ENCODE data around the gene CDH13.
A peak's percentile ranks its signal among the peaks of the same experiment; 100 is the strongest.

Gene CDH13

DNA sequence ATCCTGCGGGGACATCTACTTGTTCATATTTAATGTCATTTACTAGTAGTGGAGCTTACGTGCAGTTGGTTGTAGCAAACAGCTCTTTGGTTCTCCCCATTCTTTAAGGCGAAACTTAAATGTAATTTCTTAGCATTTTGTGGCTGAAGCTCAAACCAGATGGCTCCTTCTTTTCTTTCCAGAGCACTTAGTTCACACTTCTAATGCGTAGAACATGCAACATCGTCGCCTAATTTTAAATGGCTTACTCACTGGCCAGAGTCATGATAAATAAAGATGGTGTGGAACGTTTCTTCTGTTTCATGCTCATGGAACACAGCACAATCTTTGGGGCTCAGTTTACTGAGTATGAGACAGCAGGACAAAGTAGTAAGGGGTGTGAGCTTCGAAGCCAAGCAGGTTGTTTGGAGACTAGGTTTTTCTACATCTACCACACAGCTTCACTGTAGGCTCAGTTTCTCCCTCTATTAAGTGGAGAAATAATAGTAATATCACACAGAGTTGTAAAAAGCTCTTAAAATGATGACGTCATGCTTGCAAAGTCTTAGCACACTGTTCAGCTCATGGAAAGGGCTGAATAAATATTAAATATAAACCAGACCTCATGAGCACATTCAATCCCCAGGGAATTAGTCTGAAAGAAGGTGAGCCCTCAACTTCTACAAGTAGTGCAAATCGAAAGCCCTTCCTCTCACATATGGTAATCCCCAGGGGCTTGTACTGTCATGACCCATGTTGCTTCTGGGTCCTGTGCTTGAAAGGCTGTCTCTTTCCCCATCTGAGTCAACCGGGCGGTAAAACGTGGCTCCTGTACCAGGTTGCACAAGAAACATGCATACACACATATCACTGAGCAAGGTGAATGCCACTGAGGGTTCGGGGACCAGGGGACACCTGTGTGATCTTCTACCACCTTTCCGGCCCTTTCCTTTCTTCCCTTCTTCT lies 384.3 kb downstream of the CDH13 start:
- no peak for DNase-seq

DNA sequence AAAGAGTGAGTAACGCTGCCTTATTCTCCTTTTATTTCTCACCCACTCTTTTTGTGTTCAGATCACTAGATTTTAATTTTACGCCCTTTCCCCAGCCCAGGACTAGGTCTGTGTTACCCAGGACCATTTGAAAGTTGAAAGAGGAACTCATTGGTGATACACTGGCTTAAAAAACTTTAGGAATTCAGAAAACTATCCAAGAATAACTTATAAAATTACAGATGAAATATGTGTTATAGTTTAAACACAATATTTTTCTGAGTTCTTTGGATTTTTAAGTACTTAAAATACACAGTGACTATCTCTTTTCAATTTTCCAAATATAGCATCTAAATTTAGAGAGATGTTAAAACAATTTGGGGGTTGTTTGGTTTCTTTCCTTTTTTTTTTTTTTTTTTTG lies 385.2 kb downstream of the CDH13 start:
- DNase-seq = no peak

DNA sequence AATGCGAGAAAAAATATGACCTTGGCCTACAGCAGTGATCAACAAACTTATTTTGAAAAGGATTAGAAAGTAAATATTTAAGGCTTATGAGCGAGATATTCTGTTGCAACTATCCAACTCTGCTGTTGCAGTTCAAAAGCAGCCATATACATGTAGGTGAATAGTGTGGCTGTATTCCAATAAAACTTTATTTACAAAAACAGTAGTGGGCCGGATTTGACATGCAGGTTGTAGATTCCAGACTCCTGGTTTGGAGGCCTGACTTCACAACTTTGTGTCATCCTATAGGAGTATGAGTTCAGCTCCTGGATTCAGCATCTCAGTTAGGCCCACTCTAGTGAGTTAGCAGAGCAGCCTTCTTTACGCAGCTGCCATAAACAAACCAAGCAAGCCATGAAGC lies 386.3 kb downstream of the CDH13 start:
- DNase-seq = no peak

- no peak for DNase-seq
These were observed 393.2 kb downstream of the CDH13 start for GRCh38 chr16:83019963-83020362.

GRCh38 chr16:83021045-83021444 lies 394.3 kb downstream of the CDH13 start:
- no peak for DNase-seq

- no peak for DNase-seq
These were observed 395.0 kb downstream of the CDH13 start for GRCh38 chr16:83021746-83022145.

- no peak for DNase-seq
These were observed 396.2 kb downstream of the CDH13 start for GRCh38 chr16:83023011-83023410.

GRCh38 chr16:83023640-83024039 lies 396.9 kb downstream of the CDH13 start:
- no peak for DNase-seq

DNA sequence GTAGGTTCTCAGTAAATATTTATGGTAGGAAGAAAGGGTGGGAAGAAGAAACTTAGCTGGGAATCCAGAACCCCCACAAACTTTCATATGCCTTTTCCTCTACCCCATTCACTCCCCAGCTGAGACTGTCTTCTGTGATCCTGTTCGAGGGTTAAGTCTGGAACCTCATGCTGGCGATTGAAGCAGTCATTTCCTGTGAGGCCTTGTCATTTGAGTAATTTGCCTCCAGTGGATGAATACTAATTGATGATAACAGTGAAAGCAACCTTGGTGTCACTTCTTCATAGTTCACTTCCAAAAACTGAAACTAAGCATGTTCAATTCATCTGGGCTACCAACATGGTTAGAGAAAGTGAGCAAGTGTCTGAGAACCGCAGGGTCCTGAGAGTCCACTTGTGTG lies 401.2 kb downstream of the CDH13 start:
- DNase-seq = no peak

GRCh38 chr16:83029467-83029866 lies 402.7 kb downstream of the CDH13 start:
- DNase-seq = no peak

- DNase-seq = no peak
These were observed 404.8 kb downstream of the CDH13 start for GRCh38 chr16:83031524-83031923.

DNA sequence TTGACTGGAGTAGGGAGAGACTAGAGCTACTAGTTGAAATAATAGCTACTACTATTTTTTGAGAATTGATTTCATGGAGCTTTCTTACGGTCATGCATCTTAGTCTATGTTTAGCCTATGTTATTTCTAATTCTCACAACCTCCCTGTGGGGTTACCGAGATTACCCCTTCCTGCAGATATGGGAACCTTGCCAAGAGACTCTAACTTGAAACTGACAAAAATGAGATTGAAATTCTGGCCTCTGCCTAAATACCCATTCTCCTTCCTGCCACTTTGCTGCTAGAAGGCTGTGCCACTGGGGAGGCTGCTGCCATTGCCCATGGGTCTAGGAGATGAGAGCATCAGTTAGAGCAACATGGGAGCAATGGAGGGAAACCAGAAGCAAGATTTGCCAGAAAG lies 410.3 kb downstream of the CDH13 start:
- DNase-seq = no peak

- no peak for DNase-seq
These were observed 411.1 kb downstream of the CDH13 start for GRCh38 chr16:83037884-83038283.

DNA sequence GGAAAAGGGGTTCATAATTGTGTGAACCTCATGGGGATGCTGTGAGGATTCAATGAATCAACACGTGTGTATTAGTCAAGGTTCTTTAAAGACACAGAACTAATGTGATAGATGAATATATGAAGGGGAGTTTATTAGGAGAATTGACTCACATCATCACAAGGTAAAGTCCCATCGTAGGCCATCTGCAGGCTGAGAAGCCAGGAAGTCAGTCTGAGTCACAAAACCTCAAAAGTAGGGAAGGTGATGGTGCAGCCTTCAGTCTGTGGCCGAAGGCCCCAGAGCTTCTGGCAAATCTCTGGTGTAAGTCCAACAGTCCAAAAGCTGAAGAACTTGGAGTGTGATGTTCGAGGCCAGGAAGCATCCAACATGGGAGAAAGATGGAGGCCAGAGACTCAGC lies 413.4 kb downstream of the CDH13 start:
- DNase-seq = peak; percentile 8

DNA sequence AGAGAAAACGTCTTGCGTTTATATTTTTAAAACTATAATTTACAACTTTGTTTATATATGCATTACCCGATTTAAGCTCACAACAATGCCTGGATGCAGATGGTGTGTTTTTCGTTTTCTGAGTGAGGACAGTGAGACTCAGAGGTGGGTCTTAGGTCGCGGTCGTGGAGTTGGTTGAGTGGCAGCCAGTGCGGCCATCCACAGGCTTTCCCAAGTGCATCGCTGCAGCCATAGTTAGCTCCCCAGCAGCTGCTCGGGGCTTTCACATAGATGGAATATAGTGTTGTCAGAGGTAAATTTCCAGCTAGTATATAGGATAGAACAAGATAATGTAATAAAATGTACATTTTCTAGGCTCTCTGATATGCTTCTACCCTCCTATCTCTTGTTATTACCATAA lies 417.8 kb downstream of the CDH13 start:
- no peak for DNase-seq

GRCh38 chr16:83045790-83046189 lies 419.0 kb downstream of the CDH13 start:
- no peak for DNase-seq

DNA sequence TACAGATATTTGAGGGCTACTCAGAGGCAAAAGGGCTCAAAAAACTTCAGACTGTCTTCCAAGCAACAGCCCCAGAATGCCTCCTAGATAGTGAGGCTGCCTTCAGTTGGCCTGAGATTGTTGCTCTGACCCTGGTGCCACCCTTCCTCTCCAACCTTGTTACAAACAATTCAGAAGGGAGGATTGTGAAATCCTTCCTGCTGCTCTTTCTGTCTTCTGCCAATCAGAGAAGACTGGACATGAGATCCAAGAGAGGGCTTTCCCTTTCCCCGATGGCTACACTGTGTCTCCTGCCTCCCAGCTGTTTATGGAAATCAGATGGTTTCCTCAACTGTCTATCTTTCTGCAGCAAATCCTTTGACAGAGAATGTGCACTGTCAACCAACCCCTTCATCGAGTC lies 419.9 kb downstream of the CDH13 start:
- DNase-seq = no peak

DNA sequence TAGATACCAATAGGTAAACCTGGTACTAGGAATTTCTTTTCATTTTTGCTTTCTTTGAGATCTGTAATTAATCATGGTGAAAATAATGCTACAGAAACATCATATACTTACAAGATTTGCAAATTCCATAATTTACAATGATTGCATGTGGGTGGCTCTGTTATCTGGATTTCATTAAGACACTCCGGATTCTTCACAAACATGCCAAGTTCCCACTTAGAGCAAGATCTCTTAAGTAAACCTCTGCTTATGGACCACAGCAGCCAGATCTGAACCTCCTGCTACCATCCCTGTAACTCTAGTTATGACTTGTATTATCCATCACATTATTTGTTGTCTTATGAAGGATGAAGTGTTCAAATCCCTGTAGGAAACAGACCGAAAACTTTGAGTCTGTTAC lies 424.7 kb downstream of the CDH13 start:
- DNase-seq = no peak

- no peak for DNase-seq
These were observed 427.5 kb downstream of the CDH13 start for GRCh38 chr16:83054283-83054682.

DNA sequence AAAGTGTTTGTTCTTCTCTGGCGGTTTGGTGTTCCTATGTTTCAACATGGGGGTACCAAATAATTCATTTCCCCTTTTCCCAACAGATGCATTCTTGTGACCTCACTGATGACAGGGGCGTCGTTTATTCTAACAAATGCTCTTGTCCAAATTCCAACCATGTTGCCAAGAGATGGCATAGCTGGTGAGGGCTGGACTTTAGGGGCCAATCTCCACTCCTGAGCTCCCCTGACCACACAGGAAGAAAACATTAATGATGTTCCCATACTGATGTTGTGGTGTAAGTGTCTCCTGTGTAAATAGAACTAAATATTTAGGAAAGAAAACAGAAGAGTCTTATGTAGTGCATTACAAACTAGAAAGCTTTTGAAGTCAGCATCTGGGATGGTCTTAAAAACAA lies 431.6 kb downstream of the CDH13 start:
- DNase-seq = no peak

DNA sequence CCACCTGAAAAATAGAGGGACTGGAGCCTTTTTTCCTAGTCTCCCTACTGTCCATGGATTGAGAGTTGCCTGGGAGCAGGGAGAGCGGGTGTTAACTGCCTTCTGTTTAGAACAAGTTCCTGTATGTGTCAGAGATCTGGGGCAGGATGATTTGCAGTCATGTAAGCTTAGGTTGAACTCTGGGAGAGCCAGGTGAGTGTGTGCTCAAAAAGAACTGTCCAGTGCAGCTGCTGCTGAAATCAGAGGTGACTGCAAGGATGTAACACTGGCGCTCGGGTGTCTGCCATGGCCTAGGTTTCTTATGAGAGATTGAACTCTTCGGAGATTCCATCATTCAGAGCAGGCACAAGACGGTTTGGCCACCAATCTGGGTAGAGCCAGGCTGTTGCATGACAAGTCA lies 432.5 kb downstream of the CDH13 start:
- DNase-seq = no peak

DNA sequence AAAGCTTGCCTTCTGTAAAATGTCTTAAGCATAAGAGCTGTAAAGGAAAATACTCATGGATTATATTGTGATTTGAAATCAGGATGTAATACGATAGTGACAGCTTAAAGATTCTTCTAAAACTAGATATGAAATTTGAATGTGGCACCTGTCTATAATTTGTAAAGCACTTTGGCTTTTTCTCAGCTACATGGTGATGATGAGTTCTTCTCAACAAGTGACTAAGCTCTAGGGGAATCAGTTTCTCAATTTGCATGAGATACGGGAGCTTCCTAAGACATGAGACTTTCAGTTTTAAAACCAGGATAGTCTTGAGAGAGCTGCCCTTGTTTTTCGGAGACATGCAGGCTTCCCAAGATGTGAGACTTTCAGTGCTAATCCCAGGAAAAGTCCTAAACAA lies 439.2 kb downstream of the CDH13 start:
- DNase-seq = no peak

DNA sequence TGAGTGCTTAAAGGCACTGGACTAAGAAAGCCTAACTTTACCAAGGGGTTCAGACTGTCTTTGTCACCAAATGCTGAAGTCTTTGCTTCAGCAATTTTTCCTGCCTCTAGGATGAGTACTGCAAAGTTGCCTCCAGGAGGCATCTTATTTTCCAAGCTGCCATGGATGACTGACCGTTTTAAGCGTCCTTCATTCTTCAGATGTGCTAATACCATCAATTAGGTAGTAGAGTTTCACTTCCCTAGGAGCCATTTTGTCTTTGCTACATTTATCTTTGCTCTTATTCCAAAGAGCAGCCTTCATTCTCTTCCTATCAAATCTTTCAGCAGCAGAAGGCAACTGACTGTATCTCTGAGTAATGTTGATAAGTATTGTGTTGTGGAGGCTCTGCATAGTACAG lies 440.1 kb downstream of the CDH13 start:
- DNase-seq = no peak

DNA sequence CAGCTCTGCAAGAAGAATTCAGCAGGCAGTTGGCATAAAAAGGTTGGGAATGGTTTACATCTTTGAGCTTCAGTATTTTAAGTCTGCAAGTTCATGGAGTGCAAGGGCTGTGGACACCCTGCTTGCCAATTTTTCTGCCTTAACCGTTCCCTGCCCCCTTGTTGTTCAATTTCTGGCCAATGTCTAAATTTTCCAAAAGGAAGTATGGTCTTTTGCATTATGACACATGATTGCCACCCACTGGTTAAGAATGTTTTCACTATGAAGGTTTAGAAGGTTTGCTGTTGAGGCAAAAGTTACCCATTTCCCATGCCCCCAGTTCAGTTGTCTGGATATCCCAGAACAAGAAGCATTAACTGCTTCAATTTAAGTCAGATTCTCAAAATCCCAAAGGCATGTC lies 441.9 kb downstream of the CDH13 start:
- no peak for DNase-seq

Measured in T1000 (cell line).